ENCODE measurements around the gene TRMT61B.

Gene TRMT61B

GRCh38 chr2:28870146-28870891, at the start of gene TRMT61B:
TRMT61B (minus strand) TSS chr2:28870309; CDS start chr2:28870277, 32 bp downstream.
- DNase-seq = peak; percentile 96

GRCh38 chr2:28915939-28916338, 45.8 kb upstream of the TRMT61B start:
- DNase-seq = no peak

GRCh38 chr2:28909655-28910353, 39.7 kb upstream of the TRMT61B start:
- DNase-seq = no peak

GRCh38 chr2:28908172-28908571, 38.1 kb upstream of the TRMT61B start:
- no peak for DNase-seq

GRCh38 chr2:28906821-28907220, 36.7 kb upstream of the TRMT61B start:
- no peak for DNase-seq

- DNase-seq = no peak
Observed at GRCh38 chr2:28906376-28906775, 36.3 kb upstream of the TRMT61B start.

- no peak for DNase-seq
Observed at GRCh38 chr2:28905533-28905932, 35.4 kb upstream of the TRMT61B start.

GRCh38 chr2:28904802-28905457, 34.8 kb upstream of the TRMT61B start:
- no peak for DNase-seq

GRCh38 chr2:28904295-28904694, 34.2 kb upstream of the TRMT61B start:
- DNase-seq = no peak

- no peak for DNase-seq
Observed at GRCh38 chr2:28902584-28902983, 32.5 kb upstream of the TRMT61B start.

GRCh38 chr2:28901841-28902240, 31.7 kb upstream of the TRMT61B start:
- DNase-seq = no peak

GRCh38 chr2:28901202-28901601, 31.1 kb upstream of the TRMT61B start:
- no peak for DNase-seq

- DNase-seq = no peak
Observed at GRCh38 chr2:28898048-28898447, 27.9 kb upstream of the TRMT61B start.

GRCh38 chr2:28896906-28897305, 26.8 kb upstream of the TRMT61B start:
- no peak for DNase-seq

- DNase-seq = peak; percentile 55
Observed at GRCh38 chr2:28895189-28895893, 25.2 kb upstream of the TRMT61B start.

GRCh38 chr2:28894470-28895188, 24.5 kb upstream of the TRMT61B start, which contains the start of gene WDR43:
WDR43 (plus strand) TSS chr2:28894667; CDS start chr2:28894699, 32 bp downstream.
- DNase-seq = peak; percentile 99

GRCh38 chr2:28893488-28893887, 23.4 kb upstream of the TRMT61B start:
- DNase-seq = no peak

GRCh38 chr2:28880193-28880592, 10.1 kb upstream of the TRMT61B start:
- DNase-seq = no peak

GRCh38 chr2:28871620-28872019, 1.5 kb upstream of the TRMT61B start:
- no peak for DNase-seq

GRCh38 chr2:28869494-28870145, 489 bp downstream of the TRMT61B start:
- peak; percentile 7 for DNase-seq

- DNase-seq = no peak
Observed at GRCh38 chr2:28868611-28869010, 1.5 kb downstream of the TRMT61B start.

GRCh38 chr2:28855977-28856376, 14.1 kb downstream of the TRMT61B start:
- DNase-seq = no peak
